GM18868 (cell line): Measurements from ENCODE around the gene BARHL2.

Experiments used
- ATAC-seq: cut with Tn5 transposase; IDR thresholded peaks from one replicate; pipeline ENCODE4 v1.9.1; 2021; ENCODE audit warnings: mild to moderate bottlenecking, moderate library complexity; ENCODE audit not compliant: unreplicated experiment

The BARHL2 gene

DNA sequence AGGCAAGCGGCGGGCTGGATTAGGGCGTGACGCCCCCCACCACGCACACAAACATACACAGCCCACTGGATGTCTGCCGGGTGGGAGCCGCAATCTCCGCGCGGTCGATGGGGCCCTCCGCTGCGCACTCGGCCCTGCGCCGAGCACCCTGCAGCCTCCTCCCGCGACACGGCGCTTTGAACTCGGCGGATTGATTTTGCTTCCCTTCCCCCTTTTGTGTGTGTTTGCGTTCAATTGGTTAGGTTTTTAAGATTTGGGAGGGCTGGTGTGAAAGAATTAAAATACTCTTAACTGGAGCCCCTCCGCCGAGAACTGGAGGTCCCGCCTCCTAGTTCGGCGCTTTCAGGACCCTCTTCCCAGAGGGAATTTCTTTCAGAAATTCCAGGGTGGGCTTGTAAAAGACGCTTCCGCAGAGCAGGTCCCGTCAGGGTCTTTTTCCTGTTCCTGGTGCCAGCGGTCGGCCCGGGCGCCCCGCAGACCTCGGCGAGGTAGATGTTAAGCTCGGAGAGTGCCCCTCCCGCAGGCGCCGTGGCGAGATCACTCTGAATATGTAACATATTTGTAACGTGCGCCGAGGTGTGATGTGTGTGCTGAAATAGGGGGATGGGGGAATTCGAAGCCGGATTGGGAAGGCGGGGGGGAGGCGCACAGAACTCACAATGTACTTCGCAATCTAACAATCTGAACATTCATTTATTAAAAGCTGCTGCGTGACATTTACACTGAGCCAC is 8.0 kb upstream of the BARHL2 start:
- ATAC-seq: no peak

- ATAC-seq: no peak
Observed at GRCh38 chr1:90724361-90724760, 7.3 kb upstream of the BARHL2 start.

DNA sequence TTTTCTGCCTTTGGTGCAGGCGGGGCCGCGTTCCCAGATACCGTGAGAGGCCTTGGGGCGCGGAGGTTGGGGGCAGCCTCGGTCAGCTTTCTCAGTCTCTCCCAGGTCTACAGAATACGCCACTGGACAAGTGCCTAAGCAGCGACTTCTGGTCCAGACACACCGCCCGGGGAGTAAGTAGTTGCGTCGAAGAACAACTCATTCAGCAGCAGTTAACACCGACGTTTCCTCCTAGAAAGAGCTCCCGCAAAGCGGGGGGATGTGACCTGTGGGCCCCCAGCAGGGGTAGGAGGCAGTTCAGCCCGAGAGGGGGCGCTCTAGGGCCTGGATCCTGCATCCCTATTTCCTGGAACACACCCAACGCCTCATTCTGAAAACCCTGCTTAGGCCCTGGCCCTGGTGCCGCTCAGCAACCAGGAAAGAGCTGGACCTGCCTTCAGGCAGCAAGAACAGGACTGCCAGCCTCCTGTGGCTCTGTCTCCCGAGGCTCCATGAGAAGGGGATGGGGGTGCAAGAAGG is 6.5 kb upstream of the BARHL2 start:
- ATAC-seq: peak; percentile 27

- peak; percentile 29 for ATAC-seq
Observed at GRCh38 chr1:90722874-90723589, 5.9 kb upstream of the BARHL2 start.

DNA sequence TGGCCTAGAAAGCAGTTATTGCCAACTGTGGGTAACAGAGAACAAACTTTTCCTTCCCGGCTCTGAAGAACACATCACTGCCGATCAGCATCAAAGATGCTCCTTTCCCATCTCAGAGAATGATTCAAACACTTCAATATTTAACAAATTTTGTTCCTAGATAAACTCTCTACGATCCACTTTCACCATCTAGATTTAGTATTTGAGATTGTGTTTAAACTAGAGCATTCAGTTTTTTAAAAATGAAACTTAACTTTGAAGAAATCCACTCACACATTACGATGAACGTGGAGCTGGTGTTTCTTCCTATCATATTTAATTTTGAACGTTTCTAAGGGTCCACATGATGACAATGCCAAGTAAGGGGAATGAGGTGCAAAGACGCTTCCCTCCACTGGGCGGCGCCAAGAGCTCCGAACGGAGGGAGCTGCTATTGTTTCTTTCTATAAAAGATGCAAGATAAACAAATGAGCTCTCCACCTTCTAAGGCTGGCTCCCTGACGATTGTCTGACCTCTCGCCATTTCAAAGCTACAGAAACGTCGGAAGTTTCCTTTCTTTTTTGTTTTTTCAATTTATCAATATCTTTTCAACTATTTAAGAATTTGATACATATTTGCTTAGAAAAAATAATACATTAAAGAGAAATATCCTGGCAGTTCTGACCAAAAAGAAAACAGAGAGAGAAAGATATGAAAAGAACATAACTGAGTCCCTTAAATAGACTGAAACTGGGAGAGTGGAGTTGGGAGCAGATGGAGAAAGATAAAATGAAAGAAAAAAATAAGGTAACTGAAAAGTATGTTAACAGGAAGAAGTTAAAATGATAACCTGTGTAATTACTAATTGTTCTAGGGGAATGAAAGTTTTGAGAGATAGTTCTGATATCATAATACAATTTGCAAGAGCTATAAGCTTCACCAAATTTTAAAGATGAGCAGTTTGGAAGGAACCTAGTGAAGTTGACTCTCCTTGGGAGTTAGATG is 4.4 kb upstream of the BARHL2 start:
- ATAC-seq: peak; percentile 68

DNA sequence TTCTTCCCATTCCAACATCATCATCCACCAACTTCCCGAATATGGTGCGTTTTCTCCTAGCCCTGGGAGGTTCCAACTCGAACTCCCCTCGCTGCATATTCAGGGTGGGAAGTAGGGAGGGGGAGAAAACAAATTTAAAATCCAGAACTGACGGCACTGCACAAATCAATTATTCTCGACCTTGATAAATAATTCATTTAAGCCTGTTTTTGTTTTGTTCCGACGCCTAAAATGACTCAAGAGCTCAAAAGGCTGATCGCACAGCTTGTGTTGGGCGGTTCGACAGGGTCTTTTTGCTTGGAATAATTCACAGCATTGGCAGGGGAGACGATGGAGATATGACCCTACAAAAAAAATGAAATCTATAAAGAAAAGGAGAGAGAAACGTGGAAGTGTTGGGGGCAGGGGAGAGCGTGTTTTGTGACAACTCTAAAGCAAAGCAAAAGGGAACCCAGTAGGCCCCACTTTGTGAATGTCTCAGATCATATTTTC is 3.1 kb upstream of the BARHL2 start:
- no peak for ATAC-seq

DNA sequence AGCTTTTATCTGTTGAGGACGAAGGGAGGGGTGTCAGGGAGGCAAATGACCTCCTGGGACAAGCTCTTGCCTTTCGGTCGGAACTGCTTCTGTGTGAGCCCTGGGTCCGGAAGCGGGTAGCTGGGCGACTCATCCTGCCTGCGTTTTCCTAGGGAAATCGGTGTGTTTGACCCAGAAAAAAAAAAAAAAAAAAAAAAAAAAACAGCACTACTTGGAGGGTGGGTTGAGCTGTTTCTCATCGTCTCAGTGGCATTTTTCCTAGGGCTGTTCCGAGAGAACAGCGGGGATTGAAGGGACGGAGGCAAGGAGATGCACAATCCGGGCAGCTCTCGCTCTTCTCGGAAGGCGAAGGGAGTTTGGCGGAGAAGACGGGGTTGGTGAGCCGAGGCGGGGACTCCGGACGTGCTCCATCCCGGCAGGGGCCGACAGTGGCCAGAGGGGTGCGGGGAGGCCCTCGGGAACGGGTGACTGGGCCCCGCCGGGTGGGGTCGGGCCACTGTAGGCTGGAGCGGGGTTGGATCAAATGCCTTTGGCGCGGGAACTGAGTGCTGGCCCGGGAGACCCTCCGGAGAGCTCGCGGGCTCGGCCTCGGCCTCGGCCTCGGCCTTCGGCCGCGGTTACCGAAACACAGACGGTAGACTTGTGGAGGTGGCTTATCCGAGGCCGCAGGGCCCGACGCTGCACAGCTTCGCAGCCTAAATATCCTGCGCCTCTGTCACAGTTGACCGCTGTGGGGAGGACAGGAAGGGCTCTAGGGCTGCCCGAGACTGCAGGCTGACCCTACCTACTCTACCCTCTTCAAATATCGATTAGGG is 2.4 kb upstream of the BARHL2 start:
- no peak for ATAC-seq

GRCh38 chr1:90718411-90719329 is 1.6 kb upstream of the BARHL2 start:
- no peak for ATAC-seq

DNA sequence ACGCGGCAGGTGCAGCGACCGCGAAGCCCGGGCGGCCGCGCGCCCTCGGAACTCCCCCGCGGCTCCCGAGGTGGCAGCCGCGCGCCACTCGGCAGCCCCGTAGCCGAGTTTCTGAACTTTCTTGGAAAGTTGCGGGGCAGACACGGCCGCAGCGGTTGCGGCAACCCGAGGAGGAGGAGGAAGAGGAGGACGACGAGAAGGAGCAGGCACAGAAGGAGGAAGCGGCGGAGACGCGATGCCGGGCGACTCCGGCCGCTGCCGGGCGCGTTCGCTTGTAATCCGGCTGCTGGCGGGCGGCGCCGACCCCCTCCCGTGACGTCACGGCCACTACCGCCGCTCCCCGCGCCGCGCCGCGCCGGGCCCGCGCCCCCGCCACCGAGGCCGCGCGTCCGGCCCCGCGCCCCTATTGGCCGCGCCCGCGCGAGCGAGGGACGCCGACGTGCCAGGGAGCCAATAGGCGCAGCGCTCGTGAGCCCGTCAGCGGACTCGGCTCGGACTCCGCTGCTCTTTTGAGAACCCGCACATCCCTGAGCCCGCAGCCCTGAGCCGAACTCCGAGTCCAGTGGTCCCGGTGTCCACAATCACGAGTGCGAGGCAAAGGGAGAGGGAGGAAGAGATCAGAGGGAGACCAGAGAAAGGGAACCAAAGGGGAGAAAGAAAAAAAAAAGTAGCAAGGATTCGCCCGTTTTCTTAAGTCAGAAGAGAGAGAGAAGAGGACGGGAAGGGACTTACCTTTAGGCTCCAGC is 736 bp upstream of the BARHL2 start:
- no peak for ATAC-seq

- ATAC-seq: no peak
Observed at GRCh38 chr1:90717356-90717664, 208 bp upstream of the BARHL2 start.

DNA sequence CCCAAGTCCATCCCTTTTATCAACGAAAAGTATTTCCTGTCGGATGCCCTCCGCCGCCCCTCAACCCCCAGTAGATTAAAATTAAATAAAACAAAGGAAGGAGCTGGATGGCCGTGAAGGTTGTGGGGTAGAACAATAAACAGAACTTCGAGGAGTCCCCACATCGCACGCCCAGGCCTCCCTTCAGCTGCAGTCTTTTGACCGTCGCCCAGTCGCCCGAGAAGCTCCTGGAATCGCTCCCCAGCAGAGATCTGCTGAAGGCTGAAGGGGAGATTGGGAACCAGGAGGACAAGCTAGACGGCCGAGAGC is 905 bp downstream of the BARHL2 start:
- no peak for ATAC-seq

- ATAC-seq: no peak
Observed at GRCh38 chr1:90715309-90715708, 1.8 kb downstream of the BARHL2 start.

DNA sequence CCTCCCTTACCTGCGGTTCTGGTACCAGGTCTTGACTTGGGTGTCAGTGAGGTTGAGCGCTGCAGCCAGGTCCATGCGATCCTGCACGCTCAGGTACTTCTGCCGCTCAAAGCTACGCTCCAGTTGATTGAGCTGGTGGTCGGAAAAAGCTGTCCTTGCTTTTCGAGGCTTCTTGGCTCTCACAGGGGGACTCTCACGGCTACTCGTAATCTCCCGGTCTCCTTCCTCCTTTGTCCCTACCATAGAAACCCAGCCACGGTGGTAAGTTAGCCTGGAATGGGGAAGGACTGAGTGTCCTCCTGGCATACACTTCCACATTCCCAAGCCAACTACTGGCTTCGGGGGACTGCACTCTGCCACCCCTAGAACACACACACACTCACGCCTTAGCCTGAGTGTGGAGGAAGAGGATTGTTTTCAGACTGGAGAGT is 2.6 kb downstream of the BARHL2 start:
- ATAC-seq: no peak

DNA sequence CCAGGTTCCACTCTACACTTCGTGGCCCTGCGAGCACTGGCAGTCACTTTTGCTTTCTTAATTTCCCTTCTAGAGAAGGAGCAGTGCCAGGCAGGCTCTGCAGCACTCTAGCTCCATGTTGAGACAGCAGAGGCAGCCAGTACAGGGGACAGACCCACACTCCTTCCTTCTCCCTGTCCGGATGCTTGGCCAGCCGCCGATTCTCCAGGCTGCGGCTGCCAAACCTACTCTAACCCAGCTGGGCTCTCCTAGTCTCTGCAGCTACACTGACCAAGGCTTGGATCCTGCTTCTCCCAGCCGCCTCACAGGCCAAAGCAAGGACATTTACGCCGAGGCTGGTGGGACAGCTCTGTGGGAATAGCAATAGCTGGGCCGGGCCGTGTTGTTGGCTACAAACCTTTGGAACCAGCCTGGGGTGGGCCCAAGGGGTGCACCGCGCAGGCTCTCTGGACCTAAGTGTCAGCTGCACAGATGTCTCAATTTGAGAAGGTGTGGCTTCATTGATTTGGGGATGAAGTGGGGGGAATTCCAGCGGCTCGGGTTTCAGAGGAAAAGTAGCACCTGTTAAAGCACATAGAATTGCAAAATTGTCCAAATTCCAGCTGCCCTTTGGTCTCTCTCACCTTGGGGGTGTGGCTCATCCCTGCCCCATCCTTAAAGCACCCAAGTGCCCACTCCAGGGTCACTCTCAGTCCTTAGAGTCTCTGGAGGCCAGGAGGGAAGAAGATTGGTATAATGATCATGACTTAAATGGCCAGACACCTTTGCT is 3.2 kb downstream of the BARHL2 start:
- ATAC-seq: no peak

GRCh38 chr1:90712915-90713730 is 4.0 kb downstream of the BARHL2 start:
- no peak for ATAC-seq

DNA sequence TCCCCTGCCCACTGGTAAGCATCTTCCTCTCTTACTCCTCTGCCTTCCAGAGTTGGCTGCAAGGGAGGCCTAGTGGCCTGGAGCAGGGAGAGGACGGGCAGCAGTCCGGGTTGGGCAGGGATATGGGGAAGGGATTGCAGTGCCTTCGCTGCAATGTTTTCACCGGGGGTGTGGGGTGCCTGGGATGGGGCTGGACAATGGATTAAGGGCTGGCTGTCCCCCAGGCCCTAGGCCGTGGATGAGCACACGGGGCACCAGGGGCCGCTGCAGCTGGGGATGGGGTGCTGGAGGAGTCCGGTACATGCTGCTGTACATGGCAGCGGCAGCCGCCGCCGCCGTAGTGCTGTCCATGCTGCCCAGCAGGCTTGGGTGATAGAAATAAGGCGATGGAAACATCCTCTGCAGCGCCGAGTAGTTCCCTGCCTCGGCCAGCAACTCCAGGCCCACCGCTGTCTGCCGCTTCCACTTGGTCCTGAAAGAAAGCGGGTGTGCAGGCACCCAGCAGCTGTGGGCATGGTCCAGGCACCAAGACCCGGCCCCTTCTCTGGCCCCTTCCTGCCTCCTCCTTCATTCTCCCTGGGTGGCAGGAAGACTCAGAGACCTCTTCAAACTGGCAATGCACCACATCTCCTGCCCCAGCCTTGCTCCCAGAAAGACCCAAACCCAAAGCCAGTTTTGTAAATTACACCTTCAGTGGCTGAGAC is 4.8 kb downstream of the BARHL2 start:
- no peak for ATAC-seq
